K562 (cell line): ENCODE measurements around the gene AANAT. TPM values are rescaled to one million over a fixed set of nuclear protein-coding genes. Genes with fewer than 3 reads are reported as not detected.

Experiments
- ATAC-seq: fragments of 200-7000 bp; cut with Tn5 transposase; 3 replicates; pipeline ENCODE4 v1.9.1; 2020; ENCODE audit warnings: moderate library complexity
- BruUV-seq: library from RNA; stranded (reverse); fragments of 400-500 nt; replicated peaks from 2 replicates; lab custom pipeline; 2021; lab: Mats Ljungman, UMichigan
- CTCF ChIA-PET: fragments of 300-600 bp; formaldehyde crosslinking; extraction: SDS; loops from one replicate; lab custom pipeline; 2021; ENCODE audit warnings: low intra/inter-chr PET ratio; lab: Yijun Ruan, JAX
- POLR2A ChIA-PET: fragments of 300-600, 350-650 bp; sonication (Branson Sonifier 250); formaldehyde crosslinking; extraction: SDS; loops from one replicate; lab custom pipeline; 2021; ENCODE audit warnings: antibody characterized with exemption, inconsistent platforms; lab: Yijun Ruan, JAX
- DNase-seq, 4 experiments: peaks; one replicate each; pipeline versions ENCODE4 v3.0.0 to v3.0.0-alpha.2; 2011 to 2018; ENCODE audit warnings: low spot score in 3 of 4, mixed read lengths in 3 of 4; ENCODE audit errors: extremely low read depth in 1 of 4
- FAIRE-seq: peaks from 2 replicates; lab custom pipeline; 2011; peaks lifted over from hg19 to GRCh38; lab: Jason Lieb, UNC
- H2AFZ ChIP-seq: 2 replicates; pipeline ENCODE4 v1.6.0; 2011; ENCODE audit warnings: low read depth, low read length, control low read depth, inconsistent platforms
- H3K27ac ChIP-seq: fragments of 200-600 bp; 3 replicates; pipeline ENCODE4 v1.8.0; 2011; ENCODE audit warnings: low read depth, mild to moderate bottlenecking, control low read depth, inconsistent platforms, low read length, moderate library complexity, mixed read lengths; ENCODE audit errors: extremely low read depth
- H3K27me3 ChIP-seq, 2 experiments: fragments of 300-600 bp in 1 of 2; 2 replicates in 1 of 2; 3 replicates in 1 of 2; pipeline versions ENCODE4 v1.6.0 to v1.8.0; 2011; ENCODE audit warnings: inconsistent platforms in 2 of 2, low read length in 2 of 2, mild to moderate bottlenecking in 1 of 2, mixed read lengths in 1 of 2, moderate library complexity in 1 of 2; ENCODE audit not compliant: control insufficient read depth in 2 of 2, insufficient read depth in 2 of 2
- H3K36me3 ChIP-seq: fragments of 300-600 bp; 3 replicates; pipeline ENCODE4 v1.8.0; 2011; ENCODE audit warnings: mild to moderate bottlenecking, low read length, inconsistent platforms; ENCODE audit not compliant: control insufficient read depth, insufficient read depth
- H3K4me1 ChIP-seq, 2 experiments: fragments of 200-600 bp in 1 of 2; replicated peaks in 1 of 2; 2 replicates in 1 of 2; 3 replicates in 1 of 2; pipeline versions ENCODE4 v1.5.1 to v1.8.0; 2011; ENCODE audit warnings: inconsistent platforms in 2 of 2, low read length in 2 of 2, mild to moderate bottlenecking in 1 of 2, mixed read lengths in 1 of 2, moderate library complexity in 1 of 2; ENCODE audit not compliant: control insufficient read depth in 2 of 2, insufficient read depth in 2 of 2
- H3K4me2 ChIP-seq: 2 replicates; pipeline ENCODE4 v1.6.1; 2011; ENCODE audit warnings: low read length, control low read depth, inconsistent platforms, mixed read lengths; ENCODE audit not compliant: insufficient read depth
- H3K4me3 ChIP-seq: fragments of 200-600 bp; sonication (generic), shearing (Covaris generic); 2 replicates; pipeline ENCODE4 v1.5.1; 2016; ENCODE audit warnings: control low read depth, inconsistent platforms
- H3K79me2 ChIP-seq: fragments of 200-600 bp; 3 replicates; pipeline ENCODE4 v1.8.0; 2011; ENCODE audit warnings: low read length, inconsistent platforms; ENCODE audit not compliant: control insufficient read depth, insufficient read depth
- H3K9ac ChIP-seq, 2 experiments: 2 replicates each; pipeline versions ENCODE4 v1.6.0 to v1.6.1; 2011; ENCODE audit warnings: low read depth in 2 of 2, low read length in 2 of 2, control low read depth in 1 of 2, inconsistent platforms in 1 of 2, mild to moderate bottlenecking in 1 of 2, mixed read lengths in 1 of 2; ENCODE audit not compliant: insufficient read depth in 1 of 2
- H3K9me1 ChIP-seq: one replicate; pipeline ENCODE4 v1.6.0; 2011; ENCODE audit warnings: inconsistent platforms, mild to moderate bottlenecking, low read length, moderate library complexity; ENCODE audit not compliant: control insufficient read depth, insufficient read depth
- H3K9me3 ChIP-seq: replicated peaks from 2 replicates; pipeline ENCODE4 v1.5.1; 2011; ENCODE audit warnings: low read depth, low read length, inconsistent platforms; ENCODE audit not compliant: control insufficient read depth, insufficient read depth
- H4K20me1 ChIP-seq: replicated peaks from 2 replicates; pipeline ENCODE4 v1.6.1; 2011; ENCODE audit warnings: low read length, inconsistent platforms, mixed read lengths; ENCODE audit not compliant: control insufficient read depth, insufficient read depth
- BDP1 ChIP-seq: IDR thresholded peaks from 3 replicates; pipeline ENCODE4 v1.6.1; 2011; ENCODE audit not compliant: insufficient read length, insufficient read depth
- FOS ChIP-seq: IDR thresholded peaks from 3 replicates; pipeline ENCODE4 v1.6.1; 2011; ENCODE audit not compliant: insufficient read length; ENCODE audit errors: extremely low read depth
- L3MBTL2 ChIP-seq: fragments of 450-650 bp; IDR thresholded peaks from 2 replicates; pipeline ENCODE4 v1.6.1; 2016; ENCODE audit warnings: mild to moderate bottlenecking, moderate library complexity
- MAZ ChIP-seq, 2 experiments: fragments of 450-650 bp in 1 of 2; sonication (generic) in 1 of 2; formaldehyde crosslinking; IDR thresholded peaks in 1 of 2; conservative IDR thresholded peaks in 1 of 2; 2 replicates each; pipeline versions ENCODE4 v1.4.0 to v1.5.0; 2020; ENCODE audit warnings: mild to moderate bottlenecking in 1 of 2, missing genetic modification reagents in 1 of 2
- MCM3 ChIP-seq: fragments of 450-650 bp; IDR thresholded peaks from 2 replicates; pipeline ENCODE4 v1.6.1; 2016
- RAD51 ChIP-seq: fragments of 450-650 bp; IDR thresholded peaks from 2 replicates; pipeline ENCODE4 v1.7.1; 2016; ENCODE audit warnings: low read depth, mild to moderate bottlenecking, borderline replicate concordance
- THRA ChIP-seq: fragments of 450-650 bp; IDR thresholded peaks from 2 replicates; pipeline ENCODE4 v1.6.1; 2017; ENCODE audit warnings: mild to moderate bottlenecking, moderate library complexity
- ZNF12 ChIP-seq: sonication (generic); formaldehyde crosslinking; IDR thresholded peaks from 2 replicates; pipeline ENCODE4 v1.4.0; 2020; ENCODE audit warnings: mild to moderate bottlenecking, missing genetic modification reagents
- ZNF717 ChIP-seq: fragments of 250-450 bp; sonication (Bioruptor Pico); IDR thresholded peaks from 2 replicates; pipeline ENCODE4 v1.5.0; 2021
- WGBS: fragments of 100-300 bp; shearing (Covaris generic); methylation state at CpG from one replicate; pipeline ENCODE4 v1.1.6; 2016; ENCODE audit warnings: low coverage, mixed read lengths; ENCODE audit not compliant: insufficient coverage; ENCODE audit errors: missing lambda C conversion rate; 5-methylcytosine and 5-hydroxymethylcytosine counted together
- in situ Hi-C: fragments of 300-500 bp; cut with MboI; formaldehyde crosslinking; loops from 4 replicates; pipeline ENCODE4 v1.15.0; 2018; ENCODE audit warnings: inconsistent platforms, mixed read lengths
- intact Hi-C: fragments of 100-400 bp; cut with micrococcal nuclease; formaldehyde crosslinking; loops from 2 replicates; pipeline ENCODE4 v1.14.2; 2022
- polyA plus RNA-seq, 8 experiments: library from polyadenylated mRNA; depleted of rRNA in 4 of 8; stranded (reverse) in 5 of 8; unstranded in 3 of 8; fragments of >200 nt; fragmentation: Nextera tagmentation in 2 of 8; fragmentation: Illumina TruSeq in 1 of 8; extraction: Ambion mirVana in 2 of 8; extraction: Trizol in 1 of 8; gene quantifications; 2 replicates each; pipeline versions ENCODE4 v1.2.1 to v1.2.3, GENCODE V29; 2011 to 2014; ENCODE audit warnings: inconsistent platforms in 1 of 8, missing spikeins in 1 of 8
- total RNA-seq, 7 experiments: library from RNA; depleted of rRNA in 6 of 7; stranded (reverse); fragments of >200 nt in 6 of 7; fragmentation: Illumina TruSeq in 2 of 7; extraction: Trizol in 2 of 7; gene quantifications; 2 replicates each; pipeline versions ENCODE4 v1.2.1 to v1.2.3, GENCODE V29; 2011 to 2021; ENCODE audit warnings: low replicate concordance in 1 of 7

The AANAT gene
- total and polyA plus RNA-seq, 9 of the 15 experiments (the other 6 are each of a cell fraction or from before 2014, with no cell fraction given), result not detected

DNA sequence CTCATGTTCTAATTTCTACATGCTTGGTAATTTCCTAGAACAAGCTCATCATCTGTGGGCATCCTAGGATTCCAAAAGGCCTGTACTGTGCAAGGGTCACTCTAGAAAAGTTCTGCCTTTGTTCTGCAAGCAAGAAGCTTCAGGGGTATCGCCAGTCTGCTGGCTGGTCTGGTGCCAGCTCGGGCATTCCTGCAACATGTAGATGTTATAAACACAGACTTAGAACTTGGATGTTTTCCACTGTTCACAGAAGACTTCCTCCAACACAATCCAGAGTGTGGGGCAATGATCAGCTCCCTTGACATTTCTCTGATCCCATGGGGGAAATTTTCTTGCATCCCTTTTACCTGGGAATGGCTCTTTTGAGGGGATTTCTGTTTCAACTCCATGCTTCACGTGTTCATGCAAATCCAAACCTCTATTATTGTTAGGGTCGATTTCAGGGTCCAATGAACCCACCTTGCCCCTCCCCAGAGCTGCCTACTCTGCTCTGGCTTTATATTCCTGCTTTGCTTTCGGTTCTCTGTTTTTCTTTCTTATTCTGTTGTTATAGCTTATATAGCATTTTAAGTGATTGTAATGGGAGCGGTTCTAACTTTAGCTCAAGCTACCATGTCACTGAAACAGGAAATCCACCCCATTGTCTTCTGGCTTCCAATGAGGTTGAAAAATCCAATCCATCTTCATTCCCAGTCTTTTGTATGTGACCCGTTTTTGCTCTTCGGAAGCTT is 39.7 kb upstream of the AANAT start:
- Histone ChIP-seq H2AFZ (no peak overlapping the region), H3K27me3 (no peaks in the 10 kb centered on the region), H3K36me3 (peaks cover 2% of the 10 kb centered on the region; the same call in 1 of the 3 replicates), H3K4me3 (no peak overlapping the region), H3K4me2 (no peak overlapping the region), H3K79me2 (peaks cover 46% of the 10 kb centered on the region), H3K9ac (peak overlapping the region in 1 of 2 experiments; percentile 50; a peak in 1 of 4 replicates), H3K27ac (no peak overlapping the region), H3K4me1 (no peaks in the 10 kb centered on the region; a peak in 2 of 5 replicates), H3K9me1 (no peaks in the 10 kb centered on the region), H3K9me3 (no peaks in the 10 kb centered on the region), H4K20me1 (peaks cover 16% of the 10 kb centered on the region)
- FAIRE-seq, result no peak
- BruUV-seq, result no TSS peak
- CTCF ChIA-PET, result no interaction called here
- POLR2A ChIA-PET, result interaction anchor here (0.6 to 1.6 kb wide), 6 partner anchors 8 to 199 kb away, joined by 3 to 5 read pairs (median 4); partner anchors contain the start of gene PRPSAP1
- intact Hi-C loops, result no loop called here
- in situ Hi-C loops, result no loop called here
- no peak for TF ChIP-seq MCM3
- no peak for TF ChIP-seq BDP1
- TF ChIP-seq RAD51, result no peak
- no peak for TF ChIP-seq MAZ (CRISPR knock-in tag; conservative IDR thresholded peaks at IDR 0.05 in 1 of 2, IDR thresholded peaks at IDR 0.05 in 1 of 2)
- no peak for TF ChIP-seq THRA
- no peak for TF ChIP-seq ZNF12
- TF ChIP-seq ZNF717, result no peak
- TF ChIP-seq FOS, result no peak
- no peak for TF ChIP-seq L3MBTL2
- 83% methylated on average over 8 of the region's 8 CpGs for WGBS
- no peak for ATAC-seq
- DNase-seq, result no peak
